BLaER1 (cell line): ENCODE data around the gene PDXK.

ENCODE experiments used
- H3K27ac ChIP-seq: shearing (Covaris generic); formaldehyde crosslinking; 2 replicates; pipeline ENCODE4 v1.8.1; 2022
- H3K27me3 ChIP-seq: shearing (Covaris generic); formaldehyde crosslinking; 2 replicates; pipeline ENCODE4 v1.8.1; 2022
- H3K36me3 ChIP-seq: shearing (Covaris generic); formaldehyde crosslinking; 2 replicates; pipeline ENCODE4 v1.8.1; 2022
- H3K4me1 ChIP-seq: shearing (Covaris generic); formaldehyde crosslinking; 2 replicates; pipeline ENCODE4 v1.8.1; 2022
- H3K4me2 ChIP-seq: shearing (Covaris generic); formaldehyde crosslinking; 2 replicates; pipeline ENCODE4 v1.8.1; 2022
- H3K4me3 ChIP-seq: shearing (Covaris generic); formaldehyde crosslinking; 2 replicates; pipeline ENCODE4 v1.8.1; 2022
- H3K9ac ChIP-seq: shearing (Covaris generic); formaldehyde crosslinking; 2 replicates; pipeline ENCODE4 v1.8.1; 2022
- H3K9me3 ChIP-seq: shearing (Covaris generic); formaldehyde crosslinking; 2 replicates; pipeline ENCODE4 v1.8.1; 2022
- H4K20me1 ChIP-seq: shearing (Covaris generic); formaldehyde crosslinking; 2 replicates; pipeline ENCODE4 v1.8.1; 2022
- Cebpa-rat ChIP-seq: shearing (Covaris generic); IDR thresholded peaks from 2 replicates; pipeline ENCODE4 v1.8.1; 2022

The PDXK gene

GRCh38 chr21:43721939-43722338 lies 3.0 kb downstream of the PDXK start:
- H3K36me3 ChIP-seq = 0 out of 2 replicates have a peak, but pooled peaks cover 9% of the 10 kb centered on the region
- H3K4me3 ChIP-seq = no peak overlapping the region
- H3K27me3 ChIP-seq = peaks cover 17% of the 10 kb centered on the region; the same call in 1 of the 2 replicates
- H3K27ac ChIP-seq = no peak overlapping the region
- no peak for TF ChIP-seq Cebpa-rat
- H3K4me1 ChIP-seq = peaks cover 84% of the 10 kb centered on the region
- H3K9ac ChIP-seq = no peak overlapping the region
- peaks cover 76% of the 10 kb centered on the region for H4K20me1 ChIP-seq
- no peaks in the 10 kb centered on the region for H3K9me3 ChIP-seq
- peak overlapping the region; percentile 19; the same call in 1 of the 2 replicates for H3K4me2 ChIP-seq

DNA sequence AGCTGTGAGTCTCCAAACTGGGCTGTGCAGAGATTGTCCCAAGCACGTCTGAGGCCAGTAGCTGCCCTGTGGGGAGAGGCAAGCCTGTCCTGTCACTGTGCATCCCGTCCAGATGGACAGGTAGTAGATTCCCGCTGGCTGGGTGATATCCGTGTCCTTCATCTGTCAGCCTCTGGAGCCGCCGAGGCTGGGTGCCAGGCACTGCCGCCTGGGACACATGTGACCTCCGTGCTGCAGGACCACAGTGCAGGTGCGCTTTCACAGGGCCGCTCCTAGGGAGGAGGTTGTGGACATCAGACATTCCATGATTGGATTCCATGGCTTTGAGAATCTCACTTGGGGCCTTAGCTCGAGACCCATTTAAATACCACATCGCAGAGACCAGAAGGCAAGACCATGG lies 4.7 kb downstream of the PDXK start:
- no peak overlapping the region for H3K4me3 ChIP-seq
- H3K9ac ChIP-seq = no peak overlapping the region
- TF ChIP-seq Cebpa-rat = no peak
- H3K4me1 ChIP-seq = peaks cover 84% of the 10 kb centered on the region
- H3K27ac ChIP-seq = no peak overlapping the region
- 0 out of 2 replicates have a peak, but pooled peaks cover 9% of the 10 kb centered on the region for H3K36me3 ChIP-seq
- H4K20me1 ChIP-seq = peaks cover 91% of the 10 kb centered on the region
- peak overlapping the region; percentile 90 for H3K4me2 ChIP-seq
- H3K27me3 ChIP-seq = peaks cover 17% of the 10 kb centered on the region; the same call in 1 of the 2 replicates
- no peaks in the 10 kb centered on the region for H3K9me3 ChIP-seq

GRCh38 chr21:43726686-43727518 lies 8.0 kb downstream of the PDXK start:
- Histone ChIP-seq H3K9me3 (no peaks in the 10 kb centered on the region), H3K4me3 (no peak overlapping the region), H3K36me3 (0 out of 2 replicates have a peak, but pooled peaks cover 9% of the 10 kb centered on the region), H3K9ac (no peak overlapping the region), H3K4me1 (peaks cover 75% of the 10 kb centered on the region), H3K27me3 (no peaks in the 10 kb centered on the region), H3K4me2 (peak overlapping the region; percentile 90), H3K27ac (no peak overlapping the region), H4K20me1 (peaks cover 93% of the 10 kb centered on the region)
- no peak for TF ChIP-seq Cebpa-rat

- TF ChIP-seq Cebpa-rat = no peak
- peak overlapping the region; percentile 90 for H3K4me2 ChIP-seq
- H3K9ac ChIP-seq = peak overlapping the region; percentile 42; the same call in 1 of the 2 replicates
These were observed 8.7 kb downstream of the PDXK start for GRCh38 chr21:43727519-43728153.

DNA sequence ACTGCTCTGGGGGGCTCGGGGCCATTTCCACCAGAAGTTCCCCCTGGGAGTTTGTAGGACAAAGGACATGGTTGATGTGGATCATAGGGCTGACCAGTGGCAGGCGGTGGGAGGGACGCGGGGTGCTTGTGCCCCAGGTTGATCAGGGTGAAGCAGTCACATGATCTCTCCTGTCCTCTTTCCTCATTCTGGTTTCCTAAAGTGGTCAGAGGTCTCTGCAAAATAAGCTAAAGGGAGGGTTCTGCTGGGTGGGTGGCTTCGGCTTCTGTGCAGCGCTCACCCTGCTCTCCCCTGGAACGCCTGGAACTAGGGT lies 9.2 kb downstream of the PDXK start:
- peak overlapping the region; percentile 90 for H3K4me2 ChIP-seq
- H3K27me3 ChIP-seq = no peaks in the 10 kb centered on the region
- H3K36me3 ChIP-seq = 0 out of 2 replicates have a peak, but pooled peaks cover 9% of the 10 kb centered on the region
- peak overlapping the region; percentile 42 for H3K9ac ChIP-seq
- peak overlapping the region; percentile 71 for H3K27ac ChIP-seq
- no peaks in the 10 kb centered on the region for H3K9me3 ChIP-seq
- peaks cover 80% of the 10 kb centered on the region for H3K4me1 ChIP-seq
- peak overlapping the region; percentile 61 for H3K4me3 ChIP-seq
- TF ChIP-seq Cebpa-rat = no peak
- peaks cover 92% of the 10 kb centered on the region for H4K20me1 ChIP-seq

More at GRCh38 chr21:43727519-43728153, 8.7 kb downstream of the PDXK start:
- Histone ChIP-seq H3K4me3 (peak overlapping the region; percentile 61; the same call in 1 of the 2 replicates), H3K27me3 (no peaks in the 10 kb centered on the region), H3K9me3 (no peaks in the 10 kb centered on the region), H3K27ac (peak overlapping the region; percentile 71), H3K4me1 (peaks cover 77% of the 10 kb centered on the region), H3K36me3 (0 out of 2 replicates have a peak, but pooled peaks cover 9% of the 10 kb centered on the region), H4K20me1 (peaks cover 93% of the 10 kb centered on the region)

DNA sequence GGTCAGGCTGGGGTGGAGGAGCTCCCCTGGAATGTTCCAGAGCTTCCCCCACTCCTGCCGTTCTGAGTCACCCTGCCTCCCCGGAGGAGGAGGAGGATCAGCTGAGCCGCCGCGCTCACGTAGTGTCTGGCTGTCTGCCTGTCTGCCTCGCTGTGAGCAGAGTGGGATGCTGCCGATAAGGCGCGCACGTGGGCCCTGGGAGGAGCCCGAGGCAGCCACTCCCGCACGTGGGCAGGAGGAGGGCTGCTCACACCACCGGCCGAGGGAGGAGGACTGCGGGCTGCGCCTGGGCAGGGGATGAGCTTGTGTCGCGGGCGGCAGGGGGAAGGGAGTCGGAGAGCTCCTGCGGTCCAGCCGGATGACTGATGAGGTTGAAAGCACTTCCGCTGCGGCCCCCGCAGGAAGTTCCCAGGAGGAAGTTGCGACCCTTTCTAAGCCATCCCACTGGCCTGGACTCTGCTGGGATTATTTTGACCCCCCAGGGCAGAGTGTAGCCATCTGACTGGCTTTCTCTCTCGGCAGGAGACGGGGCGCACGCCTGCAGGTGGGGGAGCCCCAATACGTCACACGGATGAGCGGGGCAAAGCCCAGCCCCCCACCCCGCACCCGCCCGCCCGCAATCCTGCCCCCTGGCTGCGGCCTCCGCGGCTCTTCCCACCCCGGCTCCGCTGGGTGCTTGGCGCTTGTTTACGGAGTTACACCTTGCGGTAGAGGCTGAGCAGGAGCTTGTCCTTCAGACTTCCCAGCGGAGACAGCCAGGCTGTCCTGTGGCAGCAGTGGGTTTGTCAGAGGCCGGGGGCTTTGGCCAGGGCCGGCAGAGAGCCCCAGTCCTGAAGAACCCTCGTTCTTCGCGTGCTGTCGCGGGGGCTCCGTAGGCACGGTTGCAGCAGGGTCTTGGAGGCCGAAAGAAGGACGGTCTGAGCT lies 9.8 kb downstream of the PDXK start:
- Histone ChIP-seq H3K27me3 (no peaks in the 10 kb centered on the region), H3K9ac (peak overlapping the region; percentile 42), H3K4me3 (peak overlapping the region; percentile 61), H3K36me3 (0 out of 2 replicates have a peak, but pooled peaks cover 5% of the 10 kb centered on the region), H3K27ac (peak overlapping the region; percentile 71), H3K4me1 (peaks cover 81% of the 10 kb centered on the region), H3K9me3 (no peaks in the 10 kb centered on the region), H3K4me2 (peak overlapping the region; percentile 90), H4K20me1 (peaks cover 92% of the 10 kb centered on the region)
- TF ChIP-seq Cebpa-rat = no peak

DNA sequence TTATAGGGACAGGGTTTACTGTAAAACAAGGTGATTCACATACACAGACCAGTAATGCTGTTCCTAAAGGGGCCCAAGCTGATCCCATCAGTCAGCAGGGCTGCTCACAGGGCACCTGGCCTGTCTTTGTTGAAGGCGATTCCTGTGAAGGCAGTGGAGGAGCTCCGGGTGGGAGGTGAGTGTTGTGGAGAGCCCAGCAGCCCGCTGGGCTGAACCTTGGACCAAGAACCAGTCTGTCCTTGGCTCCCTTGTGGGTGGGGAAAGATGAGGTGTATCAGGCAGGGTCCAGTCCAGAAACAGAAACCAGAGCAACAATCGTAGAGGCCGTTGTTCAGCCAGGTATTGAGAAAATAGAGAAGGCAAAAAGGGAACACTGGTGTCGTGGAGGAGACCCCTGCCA lies 12.5 kb downstream of the PDXK start:
- Histone ChIP-seq H3K27me3 (no peaks in the 10 kb centered on the region), H3K4me1 (peaks cover 81% of the 10 kb centered on the region), H3K9ac (no peak overlapping the region), H3K4me3 (no peak overlapping the region), H3K9me3 (no peaks in the 10 kb centered on the region; the same call in 1 of the 2 replicates), H4K20me1 (peaks cover 93% of the 10 kb centered on the region), H3K4me2 (no peak overlapping the region), H3K27ac (no peak overlapping the region), H3K36me3 (no peaks in the 10 kb centered on the region)
- no peak for TF ChIP-seq Cebpa-rat

DNA sequence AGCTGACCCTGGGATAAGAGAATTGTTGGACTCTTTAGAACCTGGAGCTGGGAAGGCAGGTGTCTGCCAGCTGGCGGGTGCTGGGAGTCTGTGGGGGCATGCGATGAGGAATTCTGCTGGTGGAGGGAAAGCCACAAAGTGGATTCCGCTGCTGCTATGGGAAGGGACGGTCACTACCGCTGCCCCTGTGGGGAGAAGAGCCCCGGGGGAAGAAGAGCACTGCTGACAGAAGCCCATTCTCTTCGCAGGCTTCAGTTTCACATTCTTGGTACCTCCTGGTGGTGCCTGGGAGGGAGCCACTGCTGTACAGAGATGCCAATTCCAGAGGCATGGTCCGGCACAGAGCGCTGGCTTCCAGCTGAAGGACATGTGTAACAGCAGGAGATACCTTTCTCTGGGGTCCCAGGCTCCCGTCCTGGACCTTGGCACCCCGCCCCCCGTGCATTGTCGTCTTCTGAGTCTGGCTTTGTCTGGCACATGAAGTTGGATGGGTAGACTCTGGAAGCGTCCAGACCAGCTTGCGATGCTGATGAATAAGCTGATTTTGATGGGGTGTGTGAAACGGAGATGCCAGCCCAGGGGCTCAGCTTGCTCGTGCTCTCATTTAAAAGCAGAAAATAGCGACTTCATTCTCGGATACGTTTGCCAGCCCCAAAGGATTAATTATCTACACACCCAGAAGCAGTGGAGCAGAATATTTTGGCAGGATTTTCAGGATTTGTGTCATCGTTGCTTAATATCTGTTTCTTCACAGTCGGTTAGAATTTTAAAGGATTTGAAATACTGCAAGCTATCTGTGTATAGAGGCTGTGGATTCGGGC lies 13.2 kb downstream of the PDXK start:
- Histone ChIP-seq H3K4me1 (peaks cover 81% of the 10 kb centered on the region), H3K27me3 (no peaks in the 10 kb centered on the region), H3K36me3 (peaks cover 6% of the 10 kb centered on the region; the same call in 1 of the 2 replicates), H3K4me3 (no peak overlapping the region), H3K27ac (no peak overlapping the region), H3K9ac (no peak overlapping the region), H3K9me3 (no peaks in the 10 kb centered on the region; the same call in 1 of the 2 replicates), H4K20me1 (peaks cover 92% of the 10 kb centered on the region), H3K4me2 (no peak overlapping the region)
- TF ChIP-seq Cebpa-rat = no peak
